ENCODE results near the gene UBN2. TPM values are rescaled to one million over a fixed set of nuclear protein-coding genes. Genes with fewer than 3 reads are reported as not detected.

The UBN2 gene
- total RNA-seq, 4 donors from 2014 or later: 3.6 to 40.5 (median 17.5) TPM

- DNase-seq: no peak
- no peaks in the 10 kb centered on the region for H3K27me3 ChIP-seq
- no peaks in the 10 kb centered on the region for H3K36me3 ChIP-seq
- no peak overlapping the region for H3K4me3 ChIP-seq
- intact Hi-C loops (cut with DNase I; ENCODE audit: low total_unique reads): no loop called here
- TF ChIP-seq, protein P1, sequence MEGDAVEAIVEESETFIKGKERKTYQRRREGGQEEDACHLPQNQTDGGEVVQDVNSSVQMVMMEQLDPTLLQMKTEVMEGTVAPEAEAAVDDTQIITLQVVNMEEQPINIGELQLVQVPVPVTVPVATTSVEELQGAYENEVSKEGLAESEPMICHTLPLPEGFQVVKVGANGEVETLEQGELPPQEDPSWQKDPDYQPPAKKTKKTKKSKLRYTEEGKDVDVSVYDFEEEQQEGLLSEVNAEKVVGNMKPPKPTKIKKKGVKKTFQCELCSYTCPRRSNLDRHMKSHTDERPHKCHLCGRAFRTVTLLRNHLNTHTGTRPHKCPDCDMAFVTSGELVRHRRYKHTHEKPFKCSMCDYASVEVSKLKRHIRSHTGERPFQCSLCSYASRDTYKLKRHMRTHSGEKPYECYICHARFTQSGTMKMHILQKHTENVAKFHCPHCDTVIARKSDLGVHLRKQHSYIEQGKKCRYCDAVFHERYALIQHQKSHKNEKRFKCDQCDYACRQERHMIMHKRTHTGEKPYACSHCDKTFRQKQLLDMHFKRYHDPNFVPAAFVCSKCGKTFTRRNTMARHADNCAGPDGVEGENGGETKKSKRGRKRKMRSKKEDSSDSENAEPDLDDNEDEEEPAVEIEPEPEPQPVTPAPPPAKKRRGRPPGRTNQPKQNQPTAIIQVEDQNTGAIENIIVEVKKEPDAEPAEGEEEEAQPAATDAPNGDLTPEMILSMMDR (IDR thresholded peaks at IDR 0.05): no peak
- TF ChIP-seq POLR2A (IDR thresholded peaks at IDR 0.05): no peak
- no peak overlapping the region for H3K27ac ChIP-seq
- H3K4me1 ChIP-seq: no peaks in the 10 kb centered on the region
- H3K9me3 ChIP-seq: no peaks in the 10 kb centered on the region
Observed at GRCh38 chr7:139249179-139249810, 18.3 kb downstream of the UBN2 start.

DNA sequence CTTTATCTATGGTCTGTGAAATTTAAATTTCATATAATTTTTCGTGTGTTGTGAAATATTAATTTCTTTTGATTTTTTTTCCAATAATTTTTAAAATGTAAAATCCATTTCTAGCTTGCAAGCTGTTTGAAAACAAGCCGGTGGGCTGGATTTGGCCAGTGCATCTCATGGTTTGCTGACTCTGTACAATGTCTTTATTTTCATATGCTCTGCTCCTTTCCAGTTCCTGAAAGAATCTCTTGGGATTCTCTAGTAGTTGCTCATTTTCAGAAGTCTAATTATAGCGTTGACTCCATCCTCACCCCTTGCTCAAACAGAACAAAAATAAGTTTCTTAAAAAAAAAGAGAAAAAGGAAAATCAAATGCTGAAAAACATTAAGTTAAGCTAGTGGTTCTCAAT is 21.4 kb downstream of the UBN2 start:
- DNase-seq: no peak
- Histone ChIP-seq H3K27me3 (no peaks in the 10 kb centered on the region), H3K4me1 (no peaks in the 10 kb centered on the region), H3K9me3 (no peaks in the 10 kb centered on the region), H3K4me3 (no peak overlapping the region), H3K27ac (no peak overlapping the region), H3K36me3 (no peaks in the 10 kb centered on the region)
- TF ChIP-seq, protein P1 (IDR thresholded peaks at IDR 0.05): no peak
- TF ChIP-seq POLR2A (IDR thresholded peaks at IDR 0.05): no peak
- intact Hi-C loops (cut with DNase I; ENCODE audit: low total_unique reads): no loop called here

- no peaks in the 10 kb centered on the region for H3K36me3 ChIP-seq
- no peaks in the 10 kb centered on the region for H3K9me3 ChIP-seq
- H3K27me3 ChIP-seq: no peaks in the 10 kb centered on the region
- intact Hi-C loops (cut with DNase I; ENCODE audit: low total_unique reads): no loop called here
- no peak for TF ChIP-seq POLR2A (IDR thresholded peaks at IDR 0.05)
- TF ChIP-seq, protein P1 (IDR thresholded peaks at IDR 0.05): no peak
- no peak for DNase-seq
- H3K27ac ChIP-seq: no peak overlapping the region
- H3K4me1 ChIP-seq: no peaks in the 10 kb centered on the region
- no peak overlapping the region for H3K4me3 ChIP-seq
Observed at GRCh38 chr7:139254281-139254680, 23.2 kb downstream of the UBN2 start.

DNA sequence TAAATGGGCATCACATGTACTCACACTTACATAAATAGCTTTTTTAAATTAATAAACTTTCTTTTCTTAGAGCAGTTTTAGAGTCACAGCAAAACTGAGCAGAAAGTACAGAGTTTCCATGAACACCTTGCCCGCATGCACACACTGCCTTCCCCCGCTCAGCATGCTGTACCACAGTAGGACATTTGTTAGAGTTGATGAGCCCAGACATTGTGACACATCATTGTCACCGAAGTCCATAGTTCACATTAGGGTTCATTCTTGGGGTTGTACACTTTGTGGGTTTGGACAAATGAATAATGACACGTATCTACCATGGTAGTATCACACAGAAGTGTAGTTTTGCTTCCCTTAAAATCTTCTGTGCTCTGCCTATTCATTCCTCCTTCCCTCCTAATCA is 23.7 kb downstream of the UBN2 start:
- Histone ChIP-seq H3K9me3 (no peaks in the 10 kb centered on the region), H3K27ac (no peak overlapping the region), H3K27me3 (no peaks in the 10 kb centered on the region), H3K4me1 (no peaks in the 10 kb centered on the region), H3K4me3 (no peak overlapping the region), H3K36me3 (no peaks in the 10 kb centered on the region)
- intact Hi-C loops (cut with DNase I; ENCODE audit: low total_unique reads): no loop called here
- no peak for DNase-seq
- TF ChIP-seq, protein P1 (IDR thresholded peaks at IDR 0.05): no peak
- no peak for TF ChIP-seq POLR2A (IDR thresholded peaks at IDR 0.05)

DNA sequence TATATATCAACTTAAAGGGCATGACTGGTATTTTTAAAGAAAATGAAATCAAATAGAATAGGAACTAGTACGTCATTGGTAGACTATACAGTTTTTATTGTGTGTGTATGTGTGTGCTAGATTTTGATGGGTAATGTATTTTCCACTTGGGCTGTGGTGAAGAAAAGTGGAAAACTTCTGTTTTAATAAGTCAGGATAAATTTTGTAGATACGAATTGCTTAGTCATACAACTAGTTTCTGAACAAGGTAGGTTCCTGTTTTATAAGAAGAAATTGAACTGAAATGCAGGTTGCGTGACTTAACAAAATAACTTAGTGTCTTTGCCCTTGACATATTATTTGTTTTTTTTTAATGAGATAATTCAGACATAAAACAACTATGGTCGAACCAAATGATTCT is 24.3 kb downstream of the UBN2 start:
- no peak for DNase-seq
- no peak for TF ChIP-seq POLR2A (IDR thresholded peaks at IDR 0.05)
- TF ChIP-seq, protein P1 (IDR thresholded peaks at IDR 0.05): no peak
- Histone ChIP-seq H3K9me3 (no peaks in the 10 kb centered on the region), H3K27ac (no peak overlapping the region), H3K36me3 (no peaks in the 10 kb centered on the region), H3K27me3 (no peaks in the 10 kb centered on the region), H3K4me1 (no peaks in the 10 kb centered on the region), H3K4me3 (no peak overlapping the region)
- intact Hi-C loops (cut with DNase I; ENCODE audit: low total_unique reads): no loop called here
